GM19240 (cell line): Measurements from ENCODE around the gene KRTAP1-3.
"Not testable (repeated sequence)": the region's sequence is repeated elsewhere in the genome, so short reads cannot be mapped to it uniquely, and the experiment has no call there.

Experiments used
- DNase-seq: peaks from one replicate; pipeline ENCODE4 v3.0.0; 2011; ENCODE audit warnings: low spot score; ENCODE audit not compliant: insufficient read length

The KRTAP1-3 gene, protein sequence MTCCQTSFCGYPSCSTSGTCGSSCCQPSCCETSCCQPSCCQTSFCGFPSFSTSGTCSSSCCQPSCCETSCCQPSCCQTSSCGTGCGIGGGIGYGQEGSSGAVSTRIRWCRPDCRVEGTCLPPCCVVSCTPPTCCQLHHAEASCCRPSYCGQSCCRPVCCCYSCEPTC

GRCh38 chr17:41034346-41034935 lies at the start of gene KRTAP1-3:
Gene KRTAP1-3, minus strand, starts transcription at chr17:41034874. Its CDS starts 53 bp downstream, at chr17:41034821.
- not testable (repeated sequence) for DNase-seq

- DNase-seq: not testable (repeated sequence)
Measured at GRCh38 chr17:41084100-41084856, 49.6 kb upstream of the KRTAP1-3 start, which contains the start of gene KRTAP4-7. Gene KRTAP4-7, plus strand, starts transcription at chr17:41084150. Its CDS starts 57 bp downstream, at chr17:41084207.

DNA sequence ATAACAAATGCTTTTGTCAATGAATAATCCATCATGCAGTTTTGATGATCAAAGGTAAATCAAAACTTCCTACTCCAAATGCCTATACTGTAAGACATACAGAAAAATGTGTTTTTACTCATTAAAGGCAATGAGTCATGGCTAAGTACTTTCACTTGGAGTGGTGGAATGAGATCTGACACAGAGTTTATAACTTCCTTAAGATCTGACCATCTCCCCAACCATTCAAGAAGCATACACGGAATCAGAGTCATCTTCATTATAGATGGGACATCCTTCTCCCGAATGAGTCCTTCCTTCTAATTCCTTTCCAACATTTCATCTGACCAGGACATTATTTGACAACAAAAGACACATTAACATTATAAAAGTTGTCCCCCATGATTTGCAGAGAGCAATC lies 48.8 kb upstream of the KRTAP1-3 start:
- DNase-seq: not testable (repeated sequence)

DNA sequence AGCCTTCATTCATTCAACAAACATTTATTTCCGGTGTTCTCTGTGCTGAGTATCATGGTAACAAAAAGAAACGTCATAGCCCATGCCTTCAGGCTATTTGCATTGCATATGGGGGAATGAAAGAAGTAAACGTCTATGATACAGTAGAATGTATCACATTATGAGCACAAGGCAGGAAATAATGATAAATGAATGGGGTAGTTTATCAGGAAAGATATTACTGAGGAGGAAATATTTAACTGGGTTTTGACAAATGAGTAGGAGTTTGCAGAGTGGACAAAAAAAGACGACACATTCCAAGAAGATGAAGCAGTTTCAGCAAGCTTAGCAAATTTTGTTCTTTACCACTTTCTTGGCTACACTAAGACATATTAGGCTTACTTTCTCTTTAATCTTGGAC lies 48.0 kb upstream of the KRTAP1-3 start:
- no peak for DNase-seq

DNA sequence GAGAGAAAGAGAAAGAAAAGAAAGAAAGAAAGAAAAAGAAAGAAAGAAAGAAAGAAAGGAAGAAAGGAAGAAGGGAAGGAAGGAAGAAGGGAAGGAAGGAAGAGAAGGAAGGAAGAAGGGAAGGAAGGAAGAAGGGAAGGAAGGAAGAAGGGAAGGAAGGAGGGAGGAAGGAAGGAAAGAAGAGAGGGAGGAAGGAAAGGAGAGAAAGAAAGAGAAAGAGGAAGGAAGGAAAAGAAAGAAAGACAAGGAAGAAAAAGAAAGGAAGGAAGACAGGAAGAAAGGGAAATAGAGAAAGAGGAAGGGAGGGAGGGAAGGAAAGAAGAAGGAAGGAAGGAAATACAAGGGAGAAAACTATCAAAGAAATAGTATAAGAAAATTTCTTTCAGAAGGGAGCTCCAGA lies 42.1 kb upstream of the KRTAP1-3 start:
- no peak for DNase-seq

GRCh38 chr17:41073676-41074075 lies 39.0 kb upstream of the KRTAP1-3 start:
- DNase-seq: no peak

DNA sequence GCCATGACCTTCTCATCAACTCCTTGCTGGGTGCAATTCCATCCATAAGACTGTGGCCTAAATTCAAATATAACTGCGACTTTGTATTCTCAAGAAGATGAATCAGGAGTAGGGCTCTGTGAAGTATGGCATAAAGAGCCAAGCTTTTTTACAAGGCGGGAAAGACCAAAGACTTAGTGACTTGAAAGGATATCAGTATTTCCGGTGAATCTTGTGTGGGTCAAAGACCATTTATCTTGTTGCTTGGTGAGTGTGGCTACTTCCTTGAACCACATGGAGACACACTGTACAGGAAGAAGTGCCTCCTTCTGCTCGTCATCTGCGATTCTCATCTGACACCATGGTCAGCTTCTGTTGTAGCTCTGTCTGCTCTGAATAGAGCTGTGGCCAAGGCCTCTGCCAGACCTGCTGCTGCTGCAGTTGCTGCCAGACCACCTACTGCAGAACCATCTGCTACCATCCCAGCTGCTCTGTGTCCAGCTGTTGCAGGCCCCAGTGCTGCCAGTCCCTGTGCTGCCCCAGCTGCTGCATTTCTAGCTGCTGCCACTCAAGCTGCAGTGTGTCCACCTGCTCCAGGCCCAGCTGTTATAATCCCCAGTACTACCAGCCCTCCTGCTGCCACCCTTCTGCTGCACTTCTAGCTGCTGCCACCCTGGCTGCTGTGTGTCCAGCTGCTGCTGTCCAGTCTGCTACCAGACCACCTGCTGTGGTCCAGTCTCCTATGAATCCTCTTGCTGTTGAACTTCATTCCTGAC lies 37.1 kb upstream of the KRTAP1-3 start:
- no peak for DNase-seq

- no peak for DNase-seq
Measured at GRCh38 chr17:41069031-41069430, 34.4 kb upstream of the KRTAP1-3 start.

DNA sequence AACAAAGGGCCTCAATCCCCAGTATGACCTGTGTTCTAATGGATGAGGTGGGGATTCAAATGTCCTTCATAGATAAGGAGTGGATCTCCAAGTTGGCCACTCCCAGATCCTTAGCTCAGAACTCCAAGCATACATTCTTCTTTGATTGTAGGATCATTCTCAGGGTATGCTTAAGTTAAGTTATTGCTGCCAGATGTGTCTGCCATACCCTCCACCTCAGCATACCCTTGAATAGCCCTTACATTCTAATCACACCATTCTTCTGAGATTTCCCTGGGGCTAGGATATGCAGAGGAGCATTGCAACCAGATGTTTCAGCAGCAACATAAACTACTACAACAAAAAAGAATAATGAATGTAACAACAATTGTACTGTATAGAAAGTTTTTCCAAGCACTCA lies 32.6 kb upstream of the KRTAP1-3 start:
- DNase-seq: no peak

GRCh38 chr17:41065829-41066624 lies 31.4 kb upstream of the KRTAP1-3 start, which contains the start of gene KRTAP2-4:
Gene KRTAP2-4, minus strand, starts transcription at chr17:41065879. Its CDS starts 34 bp downstream, at chr17:41065845.
- no peak for DNase-seq

- not testable (repeated sequence) for DNase-seq
Measured at GRCh38 chr17:41065016-41065689, 30.5 kb upstream of the KRTAP1-3 start.

DNA sequence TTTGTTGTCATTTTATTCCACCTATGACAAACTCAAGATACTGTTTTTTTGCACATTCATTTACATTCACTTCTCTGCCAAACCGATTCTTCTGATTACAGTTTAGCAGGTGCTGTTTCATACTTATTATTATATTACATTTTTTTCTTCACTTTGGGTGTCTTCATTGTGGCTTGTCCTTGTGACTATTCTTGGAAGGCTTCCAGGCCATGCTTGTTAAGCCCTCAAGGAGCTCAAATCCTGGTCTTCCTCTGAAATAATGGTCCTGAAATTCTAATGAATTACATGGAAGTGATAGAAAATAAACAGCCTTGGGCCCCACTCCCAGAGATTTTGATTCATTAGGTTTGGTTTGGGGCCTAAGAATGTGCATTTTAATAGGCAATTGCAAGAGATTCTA lies 29.6 kb upstream of the KRTAP1-3 start:
- no peak for DNase-seq

DNA sequence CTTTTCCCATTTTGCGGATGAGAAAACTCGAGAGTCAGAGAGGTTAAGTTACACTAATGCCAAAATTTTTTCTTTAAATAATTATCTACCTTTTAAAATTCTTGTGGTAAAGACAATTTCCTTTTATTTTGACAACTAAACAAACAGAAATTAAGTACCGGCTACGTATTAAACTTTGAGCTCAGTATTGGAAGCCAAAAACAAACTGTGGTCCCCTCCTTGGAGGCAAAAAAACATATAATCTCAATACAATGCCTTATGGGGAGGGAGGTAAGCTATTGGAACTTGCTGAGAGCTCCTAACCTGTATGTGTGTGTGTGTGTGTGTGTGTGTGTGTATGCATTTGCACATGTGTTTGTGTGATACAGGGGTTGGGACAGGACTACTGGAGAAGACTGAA lies 28.8 kb upstream of the KRTAP1-3 start:
- DNase-seq: no peak

DNA sequence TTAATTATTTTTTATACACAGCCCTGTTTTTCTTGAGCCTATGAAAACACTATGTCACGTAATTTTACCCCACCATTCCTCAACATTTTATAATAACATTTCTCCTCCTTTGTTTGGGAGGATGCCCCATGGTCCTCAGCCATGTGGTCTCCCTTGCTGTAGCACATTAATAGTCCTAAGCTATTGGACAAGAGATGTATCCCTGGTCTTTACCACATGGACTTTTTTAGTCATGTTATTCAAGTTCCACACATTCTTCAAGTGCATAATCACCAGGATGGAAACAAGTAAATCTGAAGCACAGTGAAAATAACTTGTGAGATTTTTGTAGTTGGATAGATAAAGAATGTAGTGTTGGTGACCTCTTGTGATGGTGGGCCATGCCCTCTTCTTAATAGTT lies 27.3 kb upstream of the KRTAP1-3 start:
- DNase-seq: no peak

GRCh38 chr17:41060052-41060604 lies 25.5 kb upstream of the KRTAP1-3 start, which contains the start of gene KRTAP2-3:
Gene KRTAP2-3, minus strand, starts transcription at chr17:41060114. Its CDS starts 64 bp downstream, at chr17:41060050.
- DNase-seq: no peak

- not testable (repeated sequence) for DNase-seq
Measured at GRCh38 chr17:41059276-41060051, 24.8 kb upstream of the KRTAP1-3 start.

DNA sequence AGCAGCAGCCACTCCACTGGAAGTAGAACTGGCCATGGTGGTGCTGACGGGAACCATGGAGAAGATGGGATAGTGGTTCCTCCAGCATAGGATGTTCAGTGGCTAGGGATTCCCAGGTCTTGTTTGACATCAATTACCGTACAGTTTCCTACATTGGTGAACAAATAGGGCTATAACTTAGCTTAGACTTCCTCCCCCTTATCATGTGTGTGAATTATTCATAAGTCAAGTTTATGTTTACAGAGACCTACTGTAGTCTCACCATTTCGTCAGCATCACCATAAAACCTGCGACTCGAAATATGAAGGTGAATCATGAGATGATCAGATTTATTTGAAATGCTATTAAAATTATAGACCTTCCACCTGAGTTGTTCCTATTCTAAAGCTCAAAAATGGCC lies 24.1 kb upstream of the KRTAP1-3 start:
- DNase-seq: no peak

DNA sequence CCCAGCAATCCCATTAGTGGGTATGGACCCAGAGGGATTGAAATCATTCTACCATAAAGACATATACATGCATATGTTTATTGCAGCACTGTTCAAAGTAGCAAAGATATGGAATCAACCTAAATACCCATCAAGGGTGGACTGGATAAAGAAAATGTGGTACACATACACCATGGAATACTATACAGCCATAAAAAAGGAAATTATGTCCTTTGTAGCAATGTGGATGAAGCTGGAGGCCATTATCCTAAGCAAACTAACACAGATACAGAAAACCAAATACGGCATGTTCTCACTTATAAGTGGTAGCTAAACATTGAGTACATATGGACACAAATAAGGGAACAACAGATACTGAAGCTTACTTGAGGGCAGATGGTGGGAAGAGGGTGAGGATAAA lies 22.9 kb upstream of the KRTAP1-3 start:
- no peak for DNase-seq

DNA sequence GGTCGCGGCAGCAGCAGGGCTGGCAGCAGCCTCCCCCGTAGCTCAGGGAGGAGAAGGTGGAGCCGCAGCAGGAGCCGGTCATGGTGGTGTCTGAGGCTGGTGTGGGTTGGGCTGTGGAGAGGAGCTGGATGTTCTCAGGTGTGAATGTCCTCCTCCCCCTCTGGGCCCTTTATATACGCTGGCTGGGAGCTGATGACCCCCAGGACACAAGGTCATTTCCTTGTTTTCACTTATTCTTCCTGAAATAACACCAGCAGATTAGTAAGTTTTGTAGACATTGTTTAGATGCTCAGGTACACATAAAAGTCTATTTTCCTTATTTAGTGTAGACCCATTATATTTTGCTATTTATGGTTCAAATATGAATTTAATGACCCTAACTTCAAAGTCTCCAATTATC lies 20.5 kb upstream of the KRTAP1-3 start, which contains the start of gene KRTAP2-2:
TSS of gene KRTAP2-2 (minus strand) at position 101 of the 400 bp plus-strand sequence. CDS start at position 82, 19 bp downstream.
- not testable (repeated sequence) for DNase-seq
